BLaER1 treated with 17β-estradiol and CSF1 and Interleukin-3, amounts not matched to agents 10 nM and 100 nM (cell line): ENCODE measurements around the gene CSNK1A1.
"Not testable (repeated sequence)": the region's sequence is repeated elsewhere in the genome, so short reads cannot be mapped to it uniquely, and the experiment has no call there.

Experiments used
- H3K27ac ChIP-seq, 11 experiments: shearing (Covaris generic); formaldehyde crosslinking; 2 replicates each; pipeline ENCODE4 v1.8.1; 2022
- H3K27me3 ChIP-seq, 11 experiments: shearing (Covaris generic); formaldehyde crosslinking; 2 replicates each; pipeline ENCODE4 v1.8.1; 2022
- H3K36me3 ChIP-seq, 11 experiments: shearing (Covaris generic); formaldehyde crosslinking; 2 replicates each; pipeline ENCODE4 v1.8.1; 2022
- H3K4me1 ChIP-seq, 10 experiments: shearing (Covaris generic); formaldehyde crosslinking; 2 replicates each; pipeline ENCODE4 v1.8.1; 2022
- H3K4me2 ChIP-seq, 11 experiments: shearing (Covaris generic); formaldehyde crosslinking; 2 replicates each; pipeline ENCODE4 v1.8.1; 2022
- H3K4me3 ChIP-seq, 10 experiments: shearing (Covaris generic); formaldehyde crosslinking; 2 replicates each; pipeline ENCODE4 v1.8.1; 2022
- H3K9ac ChIP-seq, 11 experiments: shearing (Covaris generic); formaldehyde crosslinking; 2 replicates each; pipeline ENCODE4 v1.8.1; 2022
- H3K9me3 ChIP-seq, 11 experiments: shearing (Covaris generic); formaldehyde crosslinking; replicated peaks in 1 of 11; 2 replicates each; pipeline ENCODE4 v1.8.1; 2022
- H4K20me1 ChIP-seq, 11 experiments: shearing (Covaris generic); formaldehyde crosslinking; 2 replicates each; pipeline ENCODE4 v1.8.1; 2022
- Cebpa-rat ChIP-seq, 11 experiments: shearing (Covaris generic); IDR thresholded peaks; 2 replicates each; pipeline ENCODE4 v1.8.1; 2022

CSNK1A1 gene

GRCh38 chr5:149545327-149545726 lies 5.9 kb downstream of the CSNK1A1 start:
- Histone ChIP-seq H3K27ac (no peak overlapping the region), H3K9ac (no peak overlapping the region), H4K20me1 (peaks cover 94 to 98% (median 95%) of the 10 kb centered on the region in 11 experiments), H3K27me3 (no peaks in the 10 kb centered on the region), H3K36me3 (peaks cover 83 to 94% (median 91%) of the 10 kb centered on the region in 11 experiments), H3K4me3 (no peak overlapping the region), H3K4me2 (peak overlapping the region in 4 of 11 experiments; percentile 8 to 99 (median 53); a peak in 6 of 22 replicates), H3K9me3 (no peaks in the 10 kb centered on the region), H3K4me1 (peaks cover 22 to 88% (median 31%) of the 10 kb centered on the region in 10 experiments)
- TF ChIP-seq Cebpa-rat (IDR thresholded peaks at IDR 0.05) = no peak

- H3K27ac ChIP-seq = peak overlapping the region in 4 of 11 experiments; percentile 11 to 61 (median 38); a peak in 6 of 22 replicates
- peak overlapping the region in 3 of 11 experiments; percentile 30 to 99 (median 76); a peak in 5 of 22 replicates for H3K4me2 ChIP-seq
Observed at GRCh38 chr5:149544028-149544420, 7.2 kb downstream of the CSNK1A1 start.

GRCh38 chr5:149543361-149544027 lies 7.7 kb downstream of the CSNK1A1 start:
- Histone ChIP-seq H3K4me2 (peak overlapping the region in 3 of 11 experiments; percentile 30 to 99 (median 76); a peak in 5 of 22 replicates), H3K36me3 (peaks cover 85 to 95% (median 94%) of the 10 kb centered on the region in 11 experiments), H3K9me3 (peaks cover 0 to 2% (median 0%) of the 10 kb centered on the region in 11 experiments; a peak in 2 of 22 replicates), H4K20me1 (peaks cover 95 to 98% (median 97%) of the 10 kb centered on the region in 11 experiments), H3K4me1 (peaks cover 9 to 83% (median 18%) of the 10 kb centered on the region in 10 experiments; a peak in 19 of 20 replicates), H3K27ac (peak overlapping the region in 3 of 11 experiments; percentile 16 to 61 (median 60); a peak in 5 of 22 replicates), H3K4me3 (no peak overlapping the region), H3K9ac (peak overlapping the region in 2 of 11 experiments; percentile 28 to 49; a peak in 3 of 22 replicates), H3K27me3 (no peaks in the 10 kb centered on the region)
- TF ChIP-seq Cebpa-rat (IDR thresholded peaks at IDR 0.05) = no peak

More at GRCh38 chr5:149544028-149544420, 7.2 kb downstream of the CSNK1A1 start:
- Histone ChIP-seq H4K20me1 (peaks cover 95 to 98% (median 97%) of the 10 kb centered on the region in 11 experiments), H3K4me3 (no peak overlapping the region), H3K36me3 (peaks cover 85 to 95% (median 94%) of the 10 kb centered on the region in 11 experiments), H3K27me3 (no peaks in the 10 kb centered on the region), H3K9ac (peak overlapping the region in 1 of 11 experiments; percentile 49; a peak in 2 of 22 replicates), H3K4me1 (peaks cover 14 to 89% (median 24%) of the 10 kb centered on the region in 10 experiments), H3K9me3 (no peaks in the 10 kb centered on the region)
- no peak for TF ChIP-seq Cebpa-rat (IDR thresholded peaks at IDR 0.05)

GRCh38 chr5:149541893-149542292 lies 9.3 kb downstream of the CSNK1A1 start:
- Histone ChIP-seq H3K27me3 (no peaks in the 10 kb centered on the region), H3K27ac (no peak overlapping the region), H3K9ac (no peak overlapping the region), H4K20me1 (peaks cover 95 to 98% (median 97%) of the 10 kb centered on the region in 11 experiments), H3K4me1 (peaks cover 0 to 67% (median 9%) of the 10 kb centered on the region in 10 experiments; a peak in 13 of 20 replicates), H3K9me3 (peaks cover 0 to 6% (median 0%) of the 10 kb centered on the region in 11 experiments; a peak in 2 of 22 replicates), H3K4me2 (no peak overlapping the region), H3K36me3 (peaks cover 84 to 95% (median 94%) of the 10 kb centered on the region in 11 experiments), H3K4me3 (no peak overlapping the region)
- no peak for TF ChIP-seq Cebpa-rat (IDR thresholded peaks at IDR 0.05)

- Histone ChIP-seq H4K20me1 (peaks cover 95 to 98% (median 97%) of the 10 kb centered on the region in 11 experiments), H3K27ac (no peak overlapping the region), H3K4me2 (peak overlapping the region in 2 of 11 experiments; percentile 22 to 53; a peak in 4 of 22 replicates), H3K27me3 (no peaks in the 10 kb centered on the region), H3K9ac (no peak overlapping the region), H3K4me3 (no peak overlapping the region), H3K9me3 (peaks cover 0 to 6% (median 0%) of the 10 kb centered on the region in 11 experiments; a peak in 2 of 22 replicates), H3K4me1 (peaks cover 0 to 63% (median 5%) of the 10 kb centered on the region in 10 experiments; a peak in 12 of 20 replicates), H3K36me3 (peaks cover 80 to 95% (median 93%) of the 10 kb centered on the region in 11 experiments)
- TF ChIP-seq Cebpa-rat (IDR thresholded peaks at IDR 0.05) = no peak
Observed at GRCh38 chr5:149540089-149540488, 11.2 kb downstream of the CSNK1A1 start.

- TF ChIP-seq Cebpa-rat (IDR thresholded peaks at IDR 0.05) = no peak
- Histone ChIP-seq H3K36me3 (peaks cover 73 to 97% (median 94%) of the 10 kb centered on the region in 11 experiments), H3K27ac (no peak overlapping the region), H4K20me1 (peaks cover 97 to 98% (median 98%) of the 10 kb centered on the region in 11 experiments), H3K4me2 (no peak overlapping the region), H3K4me1 (peaks cover 0 to 61% (median 0%) of the 10 kb centered on the region in 10 experiments; a peak in 6 of 20 replicates), H3K9me3 (peaks cover 0 to 6% (median 0%) of the 10 kb centered on the region in 11 experiments; a peak in 2 of 22 replicates), H3K27me3 (no peaks in the 10 kb centered on the region), H3K9ac (no peak overlapping the region), H3K4me3 (no peak overlapping the region)
Observed at GRCh38 chr5:149537374-149537975, 13.8 kb downstream of the CSNK1A1 start.

GRCh38 chr5:149535787-149536186 lies 15.5 kb downstream of the CSNK1A1 start:
- H3K4me1 ChIP-seq = peaks cover 0 to 63% (median 0%) of the 10 kb centered on the region in 10 experiments; a peak in 6 of 20 replicates
- peaks cover 64 to 100% (median 96%) of the 10 kb centered on the region in 11 experiments for H3K36me3 ChIP-seq
- H3K9ac ChIP-seq, H3K9me3 ChIP-seq, H3K4me3 ChIP-seq, H3K27ac ChIP-seq, H3K27me3 ChIP-seq: not testable (repeated sequence)
- peaks cover 99 to 100% (median 100%) of the 10 kb centered on the region in 11 experiments for H4K20me1 ChIP-seq
- peak overlapping the region in 1 of 11 experiments; percentile 24; a peak in 1 of 22 replicates for H3K4me2 ChIP-seq

GRCh38 chr5:149532413-149532812 lies 18.8 kb downstream of the CSNK1A1 start:
- Histone ChIP-seq H3K4me3 (no peak overlapping the region), H4K20me1 (peaks cover 100% of the 10 kb centered on the region in 11 experiments), H3K36me3 (peaks cover 39 to 92% (median 76%) of the 10 kb centered on the region in 11 experiments), H3K27ac (no peak overlapping the region), H3K4me1 (peaks cover 0 to 84% (median 9%) of the 10 kb centered on the region in 10 experiments; a peak in 14 of 20 replicates), H3K9ac (no peak overlapping the region), H3K27me3 (no peaks in the 10 kb centered on the region), H3K4me2 (no peak overlapping the region), H3K9me3 (no peaks in the 10 kb centered on the region)
- TF ChIP-seq Cebpa-rat (IDR thresholded peaks at IDR 0.05) = no peak
